ENCODE data around the gene KDM5B. TPM values are rescaled to one million over a fixed set of nuclear protein-coding genes. Genes with fewer than 3 reads are reported as not detected.

The KDM5B gene
- total and polyA plus RNA-seq, 2 donors from 2014 or later = 10.7 to 55.5 TPM

GRCh38 chr1:202689082-202689481, 119.1 kb downstream of the KDM5B start:
- no peaks in the 10 kb centered on the region for H3K4me1 ChIP-seq (ENCODE audit: control insufficient read depth in 2 of 3, insufficient read depth in 2 of 3, low read depth in 1 of 3, low read length in 3 of 3)
- FAIRE-seq (no peak), DNase-seq (no peak)
- H3K4me3 ChIP-seq (ENCODE audit: low read length in 3 of 3) = no peak overlapping the region
- H3K27me3 ChIP-seq (ENCODE audit: control insufficient read depth, insufficient read depth, low read length) = no peaks in the 10 kb centered on the region
- H3K27ac ChIP-seq (ENCODE audit: low read depth in 2 of 2, low read length in 2 of 2) = no peak overlapping the region
- no peaks in the 10 kb centered on the region for H3K36me3 ChIP-seq (ENCODE audit: control insufficient read depth in 2 of 3, insufficient read depth in 3 of 3, low read length in 3 of 3)
- H3K9me3 ChIP-seq (ENCODE audit: control insufficient read depth in 2 of 3, insufficient read depth in 1 of 3, low read length in 3 of 3) = no peaks in the 10 kb centered on the region
- no peak overlapping the region for H3K9ac ChIP-seq (ENCODE audit: low read length in 3 of 3)
- intact Hi-C loops (cut with DNase I) = no loop called here
- TF ChIP-seq CTCF (IDR thresholded peaks at IDR 0.05; ENCODE audit: borderline replicate concordance, extremely low read depth, insufficient read depth) = no peak

GRCh38 chr1:202688401-202688800, 119.8 kb downstream of the KDM5B start:
- TF ChIP-seq CTCF (IDR thresholded peaks at IDR 0.05; ENCODE audit: borderline replicate concordance, extremely low read depth, insufficient read depth) = no peak

GRCh38 chr1:202687798-202688197, 120.4 kb downstream of the KDM5B start:
- no peak for FAIRE-seq
- H3K9ac ChIP-seq (ENCODE audit: low read length in 3 of 3) = no peak overlapping the region
- H3K4me3 ChIP-seq (ENCODE audit: low read length in 3 of 3) = no peak overlapping the region
- H3K36me3 ChIP-seq (ENCODE audit: control insufficient read depth in 2 of 3, insufficient read depth in 3 of 3, low read length in 3 of 3) = no peaks in the 10 kb centered on the region
- H3K4me1 ChIP-seq (ENCODE audit: control insufficient read depth in 2 of 3, insufficient read depth in 2 of 3, low read depth in 1 of 3, low read length in 3 of 3) = no peaks in the 10 kb centered on the region
- intact Hi-C loops (cut with DNase I) = no loop called here
- H3K9me3 ChIP-seq (ENCODE audit: control insufficient read depth in 2 of 3, insufficient read depth in 1 of 3, low read length in 3 of 3) = no peaks in the 10 kb centered on the region
- H3K27me3 ChIP-seq (ENCODE audit: control insufficient read depth, insufficient read depth, low read length) = no peaks in the 10 kb centered on the region
- DNase-seq = no peak
- H3K27ac ChIP-seq (ENCODE audit: low read depth in 2 of 2, low read length in 2 of 2) = no peak overlapping the region
- no peak for TF ChIP-seq CTCF (IDR thresholded peaks at IDR 0.05; ENCODE audit: borderline replicate concordance, extremely low read depth, insufficient read depth)

More at GRCh38 chr1:202688401-202688800, 119.8 kb downstream of the KDM5B start:
- intact Hi-C loops (cut with DNase I) = no loop called here
- H3K9ac ChIP-seq (ENCODE audit: low read length in 3 of 3) = no peak overlapping the region
- DNase-seq (no peak), FAIRE-seq (no peak)
- H3K36me3 ChIP-seq (ENCODE audit: control insufficient read depth in 2 of 3, insufficient read depth in 3 of 3, low read length in 3 of 3) = no peaks in the 10 kb centered on the region
- H3K27me3 ChIP-seq (ENCODE audit: control insufficient read depth, insufficient read depth, low read length) = no peaks in the 10 kb centered on the region
- no peak overlapping the region for H3K4me3 ChIP-seq (ENCODE audit: low read length in 3 of 3)
- no peaks in the 10 kb centered on the region for H3K4me1 ChIP-seq (ENCODE audit: control insufficient read depth in 2 of 3, insufficient read depth in 2 of 3, low read depth in 1 of 3, low read length in 3 of 3)
- no peaks in the 10 kb centered on the region for H3K9me3 ChIP-seq (ENCODE audit: control insufficient read depth in 2 of 3, insufficient read depth in 1 of 3, low read length in 3 of 3)
- no peak overlapping the region for H3K27ac ChIP-seq (ENCODE audit: low read depth in 2 of 2, low read length in 2 of 2)

- no peak for TF ChIP-seq CTCF (IDR thresholded peaks at IDR 0.05; ENCODE audit: borderline replicate concordance, extremely low read depth, insufficient read depth)
- no peaks in the 10 kb centered on the region for H3K27me3 ChIP-seq (ENCODE audit: control insufficient read depth, insufficient read depth, low read length)
- no peak for FAIRE-seq
These were observed 120.9 kb downstream of the KDM5B start for GRCh38 chr1:202687370-202687769.

More at GRCh38 chr1:202687370-202687769, 120.9 kb downstream of the KDM5B start:
- Histone ChIP-seq H3K4me3 (ENCODE audit: low read length in 3 of 3) (no peak overlapping the region), H3K9ac (ENCODE audit: low read length in 3 of 3) (no peak overlapping the region), H3K4me1 (ENCODE audit: control insufficient read depth in 2 of 3, insufficient read depth in 2 of 3, low read depth in 1 of 3, low read length in 3 of 3) (no peaks in the 10 kb centered on the region), H3K36me3 (ENCODE audit: control insufficient read depth in 2 of 3, insufficient read depth in 3 of 3, low read length in 3 of 3) (no peaks in the 10 kb centered on the region), H3K27ac (ENCODE audit: low read depth in 2 of 2, low read length in 2 of 2) (no peak overlapping the region), H3K9me3 (ENCODE audit: control insufficient read depth in 2 of 3, insufficient read depth in 1 of 3, low read length in 3 of 3) (no peaks in the 10 kb centered on the region)
- intact Hi-C loops (cut with DNase I) = no loop called here
- DNase-seq = no peak

All from kidney (tissue), 14 donors.